ENCODE results near the gene VWA1. TPM values are rescaled to one million over a fixed set of nuclear protein-coding genes. Genes with fewer than 3 reads are reported as not detected.
"Not testable (repeated sequence)": the region's sequence is repeated elsewhere in the genome, so short reads cannot be mapped to it uniquely, and the experiment has no call there.

VWA1 gene
- polyA plus RNA-seq, 1 of the 3 experiments (the other 2 are of a cell fraction), result 7.4 TPM

GRCh38 chr1:1472053-1472876 is 36.8 kb downstream of the VWA1 start:
- peak overlapping the region; percentile 68; the same call in 1 of the 2 replicates for H3K9ac ChIP-seq
- peaks cover 24% of the 10 kb centered on the region for H4K20me1 ChIP-seq (ENCODE audit: insufficient read depth)
- H3K36me3 ChIP-seq (replicated peaks in 1 of 2; ENCODE audit: control insufficient read depth in 1 of 2, insufficient read depth in 2 of 2, low read length in 1 of 2); H3K27me3 ChIP-seq (ENCODE audit: insufficient read depth); H3K9me3 ChIP-seq; CTCF ChIA-PET; H3F3A ChIP-seq (replicated peaks; ENCODE audit: insufficient read depth); DNase-seq; H3K4me1 ChIP-seq (ENCODE audit: control insufficient read depth in 1 of 2, insufficient read depth in 2 of 2, low read depth in 1 of 2, low read length in 1 of 2); H3K9me2 ChIP-seq; POLR2A ChIA-PET; H2AFZ ChIP-seq (ENCODE audit: low read depth): not testable (repeated sequence)
- H3K79me2 ChIP-seq (ENCODE audit: insufficient read depth), result peaks cover 53% of the 10 kb centered on the region
- WGBS (ENCODE audit: low lambda C conversion rate), result 17% methylated on average over 7 of the region's 65 CpGs
- H3K27ac ChIP-seq (ENCODE audit: low read depth in 2 of 2, low read length in 1 of 2), result peak overlapping the region in 1 of 2 experiments; percentile 46; a peak in 2 of 4 replicates
- peak overlapping the region; percentile 66 to 84 for H3K4me3 ChIP-seq (ENCODE audit: low read depth in 2 of 2, low read length in 1 of 2)
- H3K4me2 ChIP-seq, result peak overlapping the region; percentile 78

GRCh38 chr1:1476011-1476410 is 40.5 kb downstream of the VWA1 start:
- CTCF ChIA-PET; H2AFZ ChIP-seq (ENCODE audit: low read depth); H3K4me3 ChIP-seq (ENCODE audit: low read depth in 2 of 2, low read length in 1 of 2); H3K9ac ChIP-seq; POLR2A ChIA-PET; H3K9me2 ChIP-seq; H3K27ac ChIP-seq (ENCODE audit: low read depth in 2 of 2, low read length in 1 of 2); H3K4me2 ChIP-seq; DNase-seq; H3K9me3 ChIP-seq; H3F3A ChIP-seq (replicated peaks; ENCODE audit: insufficient read depth); H3K27me3 ChIP-seq (ENCODE audit: insufficient read depth); H3K4me1 ChIP-seq (ENCODE audit: control insufficient read depth in 1 of 2, insufficient read depth in 2 of 2, low read depth in 1 of 2, low read length in 1 of 2): not testable (repeated sequence)
- H3K36me3 ChIP-seq (replicated peaks in 1 of 2; ENCODE audit: control insufficient read depth in 1 of 2, insufficient read depth in 2 of 2, low read length in 1 of 2), result peaks cover 0 to 20% of the 10 kb centered on the region in 2 experiments
- WGBS (ENCODE audit: low lambda C conversion rate), result 100% methylated on average over 3 of the region's 17 CpGs
- H3K79me2 ChIP-seq (ENCODE audit: insufficient read depth), result peaks cover 67% of the 10 kb centered on the region
- H4K20me1 ChIP-seq (ENCODE audit: insufficient read depth), result peaks cover 25% of the 10 kb centered on the region

GRCh38 chr1:1477206-1477605 is 41.7 kb downstream of the VWA1 start:
- H3K79me2 ChIP-seq (ENCODE audit: insufficient read depth), result peaks cover 65% of the 10 kb centered on the region
- no peak for TF ChIP-seq RAD21 (IDR thresholded peaks at IDR 0.05; ENCODE audit: low read length)
- TF ChIP-seq JUND (IDR thresholded peaks at IDR 0.05), result no peak
- TF ChIP-seq MEF2A (IDR thresholded peaks at IDR 0.05; ENCODE audit: borderline replicate concordance, low read depth), result no peak
- no peak for TF ChIP-seq ZBTB33 (IDR thresholded peaks at IDR 0.05; ENCODE audit: borderline replicate concordance, low read depth)
- CTCF ChIA-PET, result no interaction called here

More at GRCh38 chr1:1477206-1477605, 41.7 kb downstream of the VWA1 start:
- H3K9me2 ChIP-seq, result no peaks in the 10 kb centered on the region
- POLR2A ChIA-PET, result no interaction called here
- no peaks in the 10 kb centered on the region for H3K27me3 ChIP-seq (ENCODE audit: insufficient read depth)
- H3K4me1 ChIP-seq (ENCODE audit: control insufficient read depth in 1 of 2, insufficient read depth in 2 of 2, low read depth in 1 of 2, low read length in 1 of 2), result no peaks in the 10 kb centered on the region; a peak in 1 of 4 replicates
- peaks cover 3% of the 10 kb centered on the region for H3F3A ChIP-seq (replicated peaks; ENCODE audit: insufficient read depth)
- H3K4me3 ChIP-seq (ENCODE audit: low read depth in 2 of 2, low read length in 1 of 2), result no peak overlapping the region
- no peak overlapping the region for H3K4me2 ChIP-seq
- H3K9ac ChIP-seq, result no peak overlapping the region
- WGBS (ENCODE audit: low lambda C conversion rate), result 97% methylated on average over 22 of the region's 22 CpGs
- H4K20me1 ChIP-seq (ENCODE audit: insufficient read depth), result peaks cover 25% of the 10 kb centered on the region
- H2AFZ ChIP-seq (ENCODE audit: low read depth), result no peak overlapping the region
- no peak overlapping the region for H3K27ac ChIP-seq (ENCODE audit: low read depth in 2 of 2, low read length in 1 of 2)
- peaks cover 0 to 20% of the 10 kb centered on the region in 2 experiments for H3K36me3 ChIP-seq (replicated peaks in 1 of 2; ENCODE audit: control insufficient read depth in 1 of 2, insufficient read depth in 2 of 2, low read length in 1 of 2)
- no peak for DNase-seq
- H3K9me3 ChIP-seq, result no peaks in the 10 kb centered on the region
